ENCODE results near the gene CD80.

The CD80 gene

DNA sequence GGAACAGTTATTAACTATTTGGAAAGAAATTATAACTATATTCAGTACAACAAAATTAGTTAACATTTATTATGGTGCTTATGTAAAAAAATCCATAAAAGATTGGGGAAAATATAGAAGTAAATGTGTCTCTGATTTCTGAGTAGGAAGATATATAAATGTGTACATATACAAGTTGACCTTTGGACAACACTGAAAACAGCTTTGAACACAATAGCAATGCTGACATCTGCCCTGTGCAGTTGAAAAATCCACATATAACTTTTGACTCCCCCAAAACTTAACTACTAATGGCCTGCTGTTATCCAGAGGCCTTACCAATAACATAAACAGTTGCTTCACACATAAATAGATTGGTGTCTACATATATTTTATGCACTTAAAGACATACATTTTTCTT is 48.7 kb downstream of the CD80 start:
- Mint-ChIP-seq H3K36me3 (ENCODE audit: low read depth) (peaks cover 63% of the 10 kb centered on the region), H3K27me3 (ENCODE audit: low read depth) (no peaks in the 10 kb centered on the region), H3K4me1 (no peaks in the 10 kb centered on the region), H3K4me3 (no peak overlapping the region), H3K27ac (no peak overlapping the region), H3K9me3 (no peaks in the 10 kb centered on the region)
- TF ChIP-seq, protein P1, sequence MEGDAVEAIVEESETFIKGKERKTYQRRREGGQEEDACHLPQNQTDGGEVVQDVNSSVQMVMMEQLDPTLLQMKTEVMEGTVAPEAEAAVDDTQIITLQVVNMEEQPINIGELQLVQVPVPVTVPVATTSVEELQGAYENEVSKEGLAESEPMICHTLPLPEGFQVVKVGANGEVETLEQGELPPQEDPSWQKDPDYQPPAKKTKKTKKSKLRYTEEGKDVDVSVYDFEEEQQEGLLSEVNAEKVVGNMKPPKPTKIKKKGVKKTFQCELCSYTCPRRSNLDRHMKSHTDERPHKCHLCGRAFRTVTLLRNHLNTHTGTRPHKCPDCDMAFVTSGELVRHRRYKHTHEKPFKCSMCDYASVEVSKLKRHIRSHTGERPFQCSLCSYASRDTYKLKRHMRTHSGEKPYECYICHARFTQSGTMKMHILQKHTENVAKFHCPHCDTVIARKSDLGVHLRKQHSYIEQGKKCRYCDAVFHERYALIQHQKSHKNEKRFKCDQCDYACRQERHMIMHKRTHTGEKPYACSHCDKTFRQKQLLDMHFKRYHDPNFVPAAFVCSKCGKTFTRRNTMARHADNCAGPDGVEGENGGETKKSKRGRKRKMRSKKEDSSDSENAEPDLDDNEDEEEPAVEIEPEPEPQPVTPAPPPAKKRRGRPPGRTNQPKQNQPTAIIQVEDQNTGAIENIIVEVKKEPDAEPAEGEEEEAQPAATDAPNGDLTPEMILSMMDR (IDR thresholded peaks at IDR 0.05; ENCODE audit: unreplicated experiment in 3 of 3) = no peak

GRCh38 chr3:119508172-119508845 is 51.1 kb downstream of the CD80 start:
- no peaks in the 10 kb centered on the region for H3K9me3 Mint-ChIP-seq

GRCh38 chr3:119507404-119507803 is 52.0 kb downstream of the CD80 start:
- Mint-ChIP-seq H3K36me3 (ENCODE audit: low read depth) (peaks cover 51% of the 10 kb centered on the region), H3K4me3 (no peak overlapping the region), H3K4me1 (no peaks in the 10 kb centered on the region), H3K9me3 (no peaks in the 10 kb centered on the region), H3K27me3 (ENCODE audit: low read depth) (no peaks in the 10 kb centered on the region), H3K27ac (no peak overlapping the region)
- TF ChIP-seq, protein P1 (IDR thresholded peaks at IDR 0.05; ENCODE audit: unreplicated experiment in 3 of 3) = no peak

More at GRCh38 chr3:119508172-119508845, 51.1 kb downstream of the CD80 start:
- no peak overlapping the region for H3K4me3 Mint-ChIP-seq
- no peaks in the 10 kb centered on the region for H3K4me1 Mint-ChIP-seq
- H3K27me3 Mint-ChIP-seq (ENCODE audit: low read depth) = no peaks in the 10 kb centered on the region
- H3K27ac Mint-ChIP-seq = no peak overlapping the region
- TF ChIP-seq, protein P1 (IDR thresholded peaks at IDR 0.05; ENCODE audit: unreplicated experiment in 3 of 3) = no peak
- peaks cover 56% of the 10 kb centered on the region for H3K36me3 Mint-ChIP-seq (ENCODE audit: low read depth)

GRCh38 chr3:119506631-119507030 is 52.8 kb downstream of the CD80 start:
- Mint-ChIP-seq H3K27ac (no peak overlapping the region), H3K9me3 (no peaks in the 10 kb centered on the region), H3K27me3 (ENCODE audit: low read depth) (no peaks in the 10 kb centered on the region), H3K36me3 (ENCODE audit: low read depth) (peaks cover 50% of the 10 kb centered on the region), H3K4me1 (no peaks in the 10 kb centered on the region), H3K4me3 (no peak overlapping the region)
- TF ChIP-seq, protein P1 (IDR thresholded peaks at IDR 0.05; ENCODE audit: unreplicated experiment in 3 of 3) = no peak

- no peaks in the 10 kb centered on the region for H3K9me3 Mint-ChIP-seq
- H3K27ac Mint-ChIP-seq = peak overlapping the region in 2 of 3 experiments; percentile 43 to 66
- H3K4me3 Mint-ChIP-seq = peak overlapping the region; percentile 38 to 100 (median 99)
- TF ChIP-seq, protein P1 (IDR thresholded peaks at IDR 0.05; ENCODE audit: unreplicated experiment in 3 of 3) = no peak
- H3K27me3 Mint-ChIP-seq (ENCODE audit: low read depth) = peaks cover 4% of the 10 kb centered on the region
- peaks cover 24% of the 10 kb centered on the region for H3K4me1 Mint-ChIP-seq
- H3K36me3 Mint-ChIP-seq (ENCODE audit: low read depth) = peaks cover 18% of the 10 kb centered on the region
Observed at GRCh38 chr3:119500901-119501300, 58.5 kb downstream of the CD80 start.

DNA sequence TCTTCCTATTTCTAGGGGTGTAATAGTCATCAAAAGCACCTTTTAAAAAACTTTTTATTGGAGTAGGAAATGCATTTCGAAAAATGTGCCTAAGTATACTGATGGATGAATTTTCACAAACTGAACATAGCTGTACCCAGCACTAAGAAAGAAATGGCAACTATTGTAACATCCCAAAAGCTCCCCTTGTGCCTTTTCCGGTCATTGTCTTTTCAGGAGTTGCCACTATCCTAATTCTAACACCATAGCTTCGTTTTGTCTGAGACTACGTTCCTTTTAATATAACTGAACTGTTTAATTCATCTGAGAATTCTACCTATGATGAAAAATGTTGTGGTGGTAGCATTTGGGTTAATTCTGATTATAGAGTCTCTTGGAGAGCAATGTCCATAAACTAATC is 59.1 kb downstream of the CD80 start:
- Mint-ChIP-seq H3K27me3 (ENCODE audit: low read depth) (peaks cover 4% of the 10 kb centered on the region), H3K4me3 (peak overlapping the region; percentile 99 to 100 (median 99)), H3K27ac (peak overlapping the region; percentile 18 to 72 (median 66)), H3K36me3 (ENCODE audit: low read depth) (peaks cover 14% of the 10 kb centered on the region), H3K9me3 (no peaks in the 10 kb centered on the region), H3K4me1 (peaks cover 24% of the 10 kb centered on the region)
- TF ChIP-seq, protein P1 (IDR thresholded peaks at IDR 0.05; ENCODE audit: unreplicated experiment in 3 of 3) = no peak

Data from nephron (organoid).